ENCODE results near the gene ZNF765. TPM values are rescaled to one million over a fixed set of nuclear protein-coding genes. Genes with fewer than 3 reads are reported as not detected.
"Not testable (repeated sequence)": the region's sequence is repeated elsewhere in the genome, so short reads cannot be mapped to it uniquely, and the experiment has no call there.

The ZNF765 gene
- total RNA-seq, 2 donors from 2014 or later: 7.5 to 9.6 TPM

DNA sequence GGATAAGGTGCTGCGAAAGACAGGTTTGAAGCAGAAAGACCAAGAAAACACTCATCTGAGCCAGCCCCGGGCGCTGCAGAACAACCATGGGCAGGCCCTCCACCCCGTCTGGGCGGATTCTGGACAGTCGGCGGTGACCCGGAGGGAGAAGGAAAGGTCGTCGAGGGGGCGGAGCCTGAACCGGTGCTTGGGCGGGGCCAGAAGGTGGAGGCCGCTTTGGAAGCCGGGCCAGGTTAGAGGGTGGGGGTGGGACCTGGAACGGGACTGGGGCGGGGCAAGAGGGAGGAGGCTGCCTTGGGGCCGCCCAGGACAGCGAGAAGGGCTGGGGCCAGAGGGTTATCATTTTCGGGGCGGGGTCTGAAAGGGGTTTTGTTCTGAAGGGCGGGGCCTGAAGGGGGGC, 5.0 kb upstream of the ZNF765 start:
- intact Hi-C loops (cut with DNase I): no loop called here
- no peak overlapping the region for H3K27ac ChIP-seq
- H3K9me3 ChIP-seq: peaks cover 0 to 38% (median 0%) of the 10 kb centered on the region in 3 donors
- TF ChIP-seq POLR2A (IDR thresholded peaks at IDR 0.05): no peak
- TF ChIP-seq, protein P1, sequence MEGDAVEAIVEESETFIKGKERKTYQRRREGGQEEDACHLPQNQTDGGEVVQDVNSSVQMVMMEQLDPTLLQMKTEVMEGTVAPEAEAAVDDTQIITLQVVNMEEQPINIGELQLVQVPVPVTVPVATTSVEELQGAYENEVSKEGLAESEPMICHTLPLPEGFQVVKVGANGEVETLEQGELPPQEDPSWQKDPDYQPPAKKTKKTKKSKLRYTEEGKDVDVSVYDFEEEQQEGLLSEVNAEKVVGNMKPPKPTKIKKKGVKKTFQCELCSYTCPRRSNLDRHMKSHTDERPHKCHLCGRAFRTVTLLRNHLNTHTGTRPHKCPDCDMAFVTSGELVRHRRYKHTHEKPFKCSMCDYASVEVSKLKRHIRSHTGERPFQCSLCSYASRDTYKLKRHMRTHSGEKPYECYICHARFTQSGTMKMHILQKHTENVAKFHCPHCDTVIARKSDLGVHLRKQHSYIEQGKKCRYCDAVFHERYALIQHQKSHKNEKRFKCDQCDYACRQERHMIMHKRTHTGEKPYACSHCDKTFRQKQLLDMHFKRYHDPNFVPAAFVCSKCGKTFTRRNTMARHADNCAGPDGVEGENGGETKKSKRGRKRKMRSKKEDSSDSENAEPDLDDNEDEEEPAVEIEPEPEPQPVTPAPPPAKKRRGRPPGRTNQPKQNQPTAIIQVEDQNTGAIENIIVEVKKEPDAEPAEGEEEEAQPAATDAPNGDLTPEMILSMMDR (IDR thresholded peaks at IDR 0.05): no peak
- peaks cover 8% of the 10 kb centered on the region for H3K4me1 ChIP-seq
- no peak for ATAC-seq
- H3K4me3 ChIP-seq: no peak overlapping the region
- no peaks in the 10 kb centered on the region for H3K36me3 ChIP-seq (replicated peaks in 1 of 2; ENCODE audit: insufficient read depth in 1 of 2, low read depth in 2 of 2)
- DNase-seq: no peak
- WGBS, 2 donors: 19 to 40% methylated on average over 22 of the region's 22 CpGs
- no peaks in the 10 kb centered on the region for H3K27me3 ChIP-seq

DNA sequence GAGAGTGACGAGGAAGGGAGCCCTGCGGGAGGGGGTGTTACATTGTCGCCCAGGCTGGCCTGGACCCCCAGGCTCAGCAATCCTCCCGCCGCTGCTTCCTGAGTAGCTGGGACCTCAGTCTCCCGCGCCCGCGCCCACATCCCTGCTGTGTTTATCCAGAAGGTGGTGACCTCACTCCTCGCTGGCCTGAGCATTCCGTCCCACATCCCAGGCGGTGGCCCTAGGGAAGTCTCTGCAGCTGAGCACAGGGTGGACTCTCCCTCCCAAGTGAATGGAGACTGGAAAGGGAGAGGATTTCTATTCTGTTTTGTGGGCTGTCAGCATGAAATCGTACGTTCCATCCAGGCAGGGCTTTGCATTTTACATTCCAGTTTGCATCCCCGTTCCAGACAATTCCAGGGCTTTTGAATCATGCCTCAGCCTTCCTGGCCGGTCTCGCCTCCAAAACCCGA, 401 bp upstream of the ZNF765 start:
- H3K4me1 ChIP-seq: peaks cover 18% of the 10 kb centered on the region
- intact Hi-C loops (cut with DNase I): no loop called here
- peaks cover 0 to 5% (median 0%) of the 10 kb centered on the region in 3 donors for H3K9me3 ChIP-seq
- peak overlapping the region; percentile 68 to 92 (median 79) for H3K27ac ChIP-seq
- H3K4me3 ChIP-seq: peak overlapping the region in 1 of 2 donors; percentile 95
- no peaks in the 10 kb centered on the region for H3K36me3 ChIP-seq (replicated peaks in 1 of 2; ENCODE audit: insufficient read depth in 1 of 2, low read depth in 2 of 2)
- WGBS, 2 donors: 5 to 10% methylated on average over 15 to 18 of the region's 18 CpGs
- TF ChIP-seq, protein P1 (IDR thresholded peaks at IDR 0.05): no peak
- TF ChIP-seq POLR2A (IDR thresholded peaks at IDR 0.05): no peak
- H3K27me3 ChIP-seq: no peaks in the 10 kb centered on the region
- ATAC-seq (peak; percentile 47), DNase-seq (peak; percentile 49 to 56 (median 52))

DNA sequence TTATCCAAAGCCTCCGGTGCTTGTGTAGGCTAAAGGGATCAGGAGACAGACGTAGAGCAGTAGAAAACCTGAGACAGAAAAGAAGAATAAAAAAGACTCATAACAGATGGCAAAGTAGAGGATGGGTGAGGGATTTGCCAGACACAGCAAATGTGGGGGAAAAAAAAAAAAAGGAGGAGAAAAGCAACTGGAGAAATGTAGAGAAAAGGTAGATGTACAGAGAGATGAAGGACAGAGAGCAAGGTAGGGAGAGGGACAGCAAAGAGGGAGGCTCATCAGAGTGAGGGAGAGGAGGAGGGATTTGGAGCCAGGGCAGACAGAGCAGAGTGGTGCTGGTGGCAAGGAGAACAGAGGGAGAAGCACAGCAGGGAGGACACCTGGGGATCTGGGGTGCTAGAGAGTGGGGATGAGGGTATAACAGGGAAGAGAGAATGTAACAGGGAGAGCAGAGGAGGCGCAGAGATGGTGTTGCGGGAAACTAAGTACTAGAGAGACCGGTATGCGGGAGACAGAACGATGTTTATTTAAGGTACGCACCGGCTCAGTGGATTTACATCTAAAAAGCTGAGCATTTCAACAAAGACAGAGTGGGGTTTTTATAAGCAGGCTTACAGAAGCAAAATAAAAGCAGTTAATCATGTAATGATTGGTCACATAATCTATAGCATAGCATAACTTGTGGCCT, 1.0 kb downstream of the ZNF765 start:
- peak overlapping the region; percentile 87 to 95 for H3K4me3 ChIP-seq
- peaks cover 18% of the 10 kb centered on the region for H3K4me1 ChIP-seq
- 5 to 6% methylated on average over 9 of the region's 9 CpGs for WGBS, 2 donors
- intact Hi-C loops (cut with DNase I); ATAC-seq; DNase-seq; H3K9me3 ChIP-seq; H3K27me3 ChIP-seq; H3K36me3 ChIP-seq (replicated peaks in 1 of 2; ENCODE audit: insufficient read depth in 1 of 2, low read depth in 2 of 2): not testable (repeated sequence)
- peak overlapping the region in 3 of 4 donors; percentile 72 to 92 (median 86) for H3K27ac ChIP-seq

DNA sequence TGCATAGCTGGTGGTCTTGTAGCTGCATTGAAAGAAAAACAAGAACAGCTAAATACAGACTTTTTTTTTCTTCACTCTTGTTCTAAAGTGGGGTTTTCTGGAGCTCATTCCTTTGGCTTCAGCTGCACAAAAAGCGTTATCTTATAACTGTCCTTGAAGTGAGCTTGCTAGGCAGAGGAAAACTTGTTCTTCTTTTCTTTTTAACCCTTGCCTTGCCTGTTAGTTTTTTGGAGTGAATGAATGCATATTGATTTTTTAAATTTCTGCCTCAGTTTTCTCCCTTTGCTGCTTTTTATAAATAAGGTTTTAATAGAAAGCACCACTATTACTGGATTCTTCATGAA, 1.5 kb downstream of the ZNF765 start:
- WGBS, 2 donors: 0 to 3% methylated on average over 1 of the region's 1 CpG
- DNase-seq (no peak), ATAC-seq (no peak)
- no peak for TF ChIP-seq POLR2A (IDR thresholded peaks at IDR 0.05)
- TF ChIP-seq, protein P1 (IDR thresholded peaks at IDR 0.05): no peak
- Histone ChIP-seq H3K9me3 (no peaks in the 10 kb centered on the region), H3K27me3 (no peaks in the 10 kb centered on the region), H3K36me3 (replicated peaks in 1 of 2; ENCODE audit: insufficient read depth in 1 of 2, low read depth in 2 of 2) (peaks cover 0 to 3% of the 10 kb centered on the region in 2 donors), H3K27ac (no peak overlapping the region), H3K4me3 (no peak overlapping the region), H3K4me1 (peaks cover 18% of the 10 kb centered on the region)
- intact Hi-C loops (cut with DNase I): no loop called here

DNA sequence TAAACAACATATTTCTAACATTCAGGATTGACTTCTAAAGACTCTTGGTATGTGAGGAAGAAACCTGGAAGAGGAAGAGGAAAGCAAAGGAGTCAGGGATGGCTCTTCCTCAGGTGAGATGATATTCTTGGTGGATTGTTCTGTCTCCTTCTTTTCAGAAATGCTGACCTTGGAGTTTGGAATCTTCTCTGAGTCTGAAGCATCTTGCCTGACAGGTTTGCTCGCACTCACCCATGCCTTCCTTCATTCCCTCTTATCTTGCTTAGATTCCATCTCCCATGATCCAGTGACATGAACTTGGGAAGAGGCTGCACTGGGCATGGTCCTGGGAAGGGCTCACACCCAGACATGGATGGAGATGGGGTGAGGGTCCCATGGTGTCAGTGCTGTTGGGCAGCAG, 3.0 kb downstream of the ZNF765 start:
- H3K27ac ChIP-seq; H3K9me3 ChIP-seq; intact Hi-C loops (cut with DNase I); ATAC-seq; DNase-seq; H3K27me3 ChIP-seq; H3K4me3 ChIP-seq: not testable (repeated sequence)
- peaks cover 8 to 11% of the 10 kb centered on the region in 2 donors for H3K36me3 ChIP-seq (replicated peaks in 1 of 2; ENCODE audit: insufficient read depth in 1 of 2, low read depth in 2 of 2)
- WGBS, 2 donors: 53 to 56% methylated on average over 1 of the region's 1 CpG
- H3K4me1 ChIP-seq: peaks cover 18% of the 10 kb centered on the region

Data from body of pancreas (tissue), 4 donors.